Metanephros (tissue), 2 donors: Measurements from ENCODE around the gene PDGFC. TPM values are rescaled to one million over a fixed set of nuclear protein-coding genes. Genes with fewer than 3 reads are reported as not detected.

ENCODE experiments used
- small RNA-seq: library from RNA; depleted of rRNA; stranded (forward); fragments of <200 nt; gene quantifications from one replicate; pipeline ENCODE3, GENCODE V24; 2014; ENCODE audit warnings: low replicate concordance
- total RNA-seq: library from RNA; depleted of rRNA; stranded (reverse); fragments of >200 nt; gene quantifications from one replicate; pipeline ENCODE4 v1.2.3, GENCODE V29; 2014

PDGFC gene
- 40.4 TPM for total RNA-seq

GRCh38 chr4:156971676-156972378 lies at the start of gene PDGFC:
PDGFC (minus strand) TSS chr4:156971799; CDS start chr4:156970903, 896 bp downstream.

Small RNA genes within 50 kb of the gene (small RNA-seq; reads per million reads assigned to genes)
- gene AC092608.2 = not detected

Other genes starting within 250 kb of the PDGFC start
- gene GLRB, start 104.4 kb upstream of the PDGFC start, total RNA-seq = 6.9 TPM
- 0.82 TPM for gene GRIA2, start 248.9 kb upstream of the PDGFC start, total RNA-seq